IPS-15b (cell line): ENCODE results near the gene PRKN.
"Not testable (repeated sequence)": the region's sequence is repeated elsewhere in the genome, so short reads cannot be mapped to it uniquely, and the experiment has no call there.

Source experiments
- H3K27me3 ChIP-seq: one replicate; pipeline ENCODE4 v1.6.1; 2013; ENCODE audit warnings: low read length; ENCODE audit not compliant: control insufficient read depth, insufficient read depth
- H3K36me3 ChIP-seq: one replicate; pipeline ENCODE4 v1.6.1; 2013; ENCODE audit warnings: low read length; ENCODE audit not compliant: control insufficient read depth, insufficient read depth
- H3K4me1 ChIP-seq: one replicate; pipeline ENCODE4 v1.6.1; 2013; ENCODE audit warnings: mild to moderate bottlenecking, low read length; ENCODE audit not compliant: control insufficient read depth, insufficient read depth
- H3K4me3 ChIP-seq: one replicate; pipeline ENCODE4 v1.5.1; 2013; ENCODE audit warnings: low read depth, low read length
- H3K9ac ChIP-seq: one replicate; pipeline ENCODE4 v1.6.1; 2013; ENCODE audit warnings: low read depth, mild to moderate bottlenecking, low read length
- H3K9me3 ChIP-seq: one replicate; pipeline ENCODE4 v1.6.1; 2013; ENCODE audit warnings: mild to moderate bottlenecking, low read length; ENCODE audit not compliant: control insufficient read depth, insufficient read depth

The PRKN gene

DNA sequence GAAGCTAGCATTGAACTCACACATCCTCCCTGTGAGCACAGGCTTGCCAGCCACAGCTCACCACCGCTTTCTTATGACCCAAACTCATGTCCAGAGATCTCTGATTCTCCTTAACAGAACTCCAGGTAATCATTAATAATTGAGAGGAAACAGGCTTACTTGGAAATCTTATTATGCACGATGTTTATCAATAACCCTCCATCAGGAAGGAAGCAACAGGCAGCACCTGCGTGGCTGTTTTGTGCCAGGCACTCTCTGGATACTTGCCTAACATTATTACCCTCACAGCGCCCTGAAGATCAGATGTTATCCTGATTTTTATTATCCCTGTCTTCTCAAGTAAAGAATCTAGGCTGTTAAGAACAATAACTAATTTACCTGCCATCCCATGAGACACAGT, 306.6 kb downstream of the PRKN start:
- H3K9me3 ChIP-seq, result no peaks in the 10 kb centered on the region
- no peak overlapping the region for H3K4me3 ChIP-seq
- H3K9ac ChIP-seq, result no peak overlapping the region
- H3K36me3 ChIP-seq, result no peaks in the 10 kb centered on the region
- no peaks in the 10 kb centered on the region for H3K27me3 ChIP-seq
- H3K4me1 ChIP-seq, result no peaks in the 10 kb centered on the region

DNA sequence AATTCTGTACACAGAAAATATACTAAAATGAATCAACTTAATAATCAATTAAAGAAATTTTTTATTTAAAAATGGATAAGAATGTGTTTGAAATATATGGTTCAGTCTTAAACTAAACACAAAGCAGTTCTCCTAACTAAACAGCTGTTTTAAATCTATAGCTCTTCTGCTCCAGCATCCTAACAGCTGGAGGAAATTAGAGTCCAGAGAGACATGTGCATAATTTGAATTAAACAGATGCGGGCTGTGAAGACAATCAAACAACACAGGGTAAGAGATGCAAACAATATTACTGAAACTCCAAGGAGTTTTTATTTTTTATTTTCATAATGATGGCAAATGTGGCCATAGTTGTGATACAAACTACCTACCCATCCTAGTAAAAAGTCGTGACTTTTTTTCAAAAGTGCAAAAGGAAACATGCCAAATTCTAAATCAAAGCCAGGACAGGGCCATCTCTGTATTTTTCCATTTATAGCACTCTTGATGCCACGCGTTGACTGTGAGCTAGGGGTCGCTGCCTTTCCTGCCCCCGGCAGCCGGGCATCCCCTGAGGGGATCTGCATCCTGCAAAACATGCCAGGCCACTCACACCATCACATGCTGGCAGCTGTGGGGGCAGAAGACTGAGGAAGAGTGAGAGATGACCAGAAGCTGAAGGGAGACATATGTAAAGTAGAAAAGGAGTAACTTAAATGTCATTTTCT, 310.6 kb downstream of the PRKN start:
- H3K9ac ChIP-seq, result no peak overlapping the region
- no peaks in the 10 kb centered on the region for H3K4me1 ChIP-seq
- H3K36me3 ChIP-seq, result no peaks in the 10 kb centered on the region
- no peaks in the 10 kb centered on the region for H3K27me3 ChIP-seq
- no peak overlapping the region for H3K4me3 ChIP-seq
- no peaks in the 10 kb centered on the region for H3K9me3 ChIP-seq

DNA sequence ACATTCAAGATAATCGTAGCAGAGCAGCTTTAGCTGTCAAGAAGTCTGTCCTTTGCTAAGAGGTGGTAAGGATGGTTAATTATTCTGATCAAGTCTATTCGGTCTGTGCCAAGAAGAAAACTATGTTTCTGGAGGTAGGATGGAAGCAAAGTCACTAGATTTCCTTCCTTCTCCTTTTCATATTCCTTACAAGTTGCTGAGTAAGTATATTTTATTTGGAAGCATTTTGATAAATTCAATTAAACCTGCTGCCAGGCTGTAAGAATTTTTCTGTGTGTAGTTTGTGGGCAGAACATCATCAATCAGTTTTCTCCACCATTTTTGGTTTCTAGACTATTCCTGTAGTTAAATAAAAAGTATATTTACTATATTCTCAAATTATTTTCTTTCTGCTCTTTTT, 311.3 kb downstream of the PRKN start:
- Histone ChIP-seq H3K4me3 (no peak overlapping the region), H3K9me3 (no peaks in the 10 kb centered on the region), H3K4me1 (no peaks in the 10 kb centered on the region), H3K27me3 (no peaks in the 10 kb centered on the region), H3K36me3 (no peaks in the 10 kb centered on the region), H3K9ac (no peak overlapping the region)

DNA sequence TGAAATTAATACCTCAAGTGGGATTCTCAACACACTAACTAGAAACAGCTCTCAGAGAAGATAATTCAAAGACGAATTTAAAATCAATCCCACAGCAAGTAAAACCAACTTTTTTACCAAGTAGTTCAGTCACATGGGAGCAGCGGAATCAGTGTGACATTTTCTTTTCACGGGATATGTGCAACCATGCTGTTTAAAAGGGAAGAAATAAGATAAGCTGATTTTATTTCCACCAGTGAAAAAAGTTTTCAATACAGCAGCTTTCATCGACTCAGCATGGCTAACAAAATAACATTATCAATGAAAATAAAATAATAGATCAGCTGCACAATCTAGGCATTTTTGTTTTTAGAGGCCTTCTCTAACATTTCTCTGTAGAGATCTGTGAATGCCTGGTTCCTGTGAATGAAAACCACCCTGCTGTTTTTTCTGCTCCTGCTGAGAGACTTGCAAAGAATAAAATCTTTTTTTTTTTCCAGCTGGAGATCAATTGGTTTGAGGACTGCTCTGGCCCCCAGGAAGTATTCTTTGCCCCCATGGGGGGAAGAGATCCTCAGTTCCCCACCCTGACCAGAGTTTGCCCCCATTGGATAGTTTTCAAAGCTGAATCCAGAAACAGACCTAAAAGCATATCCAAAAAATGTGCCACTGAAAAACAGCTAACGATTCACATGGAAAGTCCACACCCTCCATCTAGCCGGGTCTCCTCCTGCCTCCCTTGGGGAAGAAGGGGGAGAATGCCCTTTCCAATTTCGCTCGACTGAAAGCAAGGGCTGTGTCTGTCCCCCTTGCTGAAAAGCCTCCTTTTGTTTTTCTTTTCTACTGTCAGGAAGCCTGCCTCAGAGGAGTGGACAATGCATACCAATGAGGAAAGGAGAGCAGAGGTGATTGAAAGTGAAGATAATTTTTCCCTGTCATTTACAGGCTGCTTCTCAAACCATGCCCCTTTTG, 317.6 kb downstream of the PRKN start:
- H3K9me3 ChIP-seq, result no peaks in the 10 kb centered on the region
- peaks cover 23% of the 10 kb centered on the region for H3K4me1 ChIP-seq
- H3K9ac ChIP-seq, result no peak overlapping the region
- H3K4me3 ChIP-seq, result no peak overlapping the region
- no peaks in the 10 kb centered on the region for H3K27me3 ChIP-seq
- no peaks in the 10 kb centered on the region for H3K36me3 ChIP-seq

DNA sequence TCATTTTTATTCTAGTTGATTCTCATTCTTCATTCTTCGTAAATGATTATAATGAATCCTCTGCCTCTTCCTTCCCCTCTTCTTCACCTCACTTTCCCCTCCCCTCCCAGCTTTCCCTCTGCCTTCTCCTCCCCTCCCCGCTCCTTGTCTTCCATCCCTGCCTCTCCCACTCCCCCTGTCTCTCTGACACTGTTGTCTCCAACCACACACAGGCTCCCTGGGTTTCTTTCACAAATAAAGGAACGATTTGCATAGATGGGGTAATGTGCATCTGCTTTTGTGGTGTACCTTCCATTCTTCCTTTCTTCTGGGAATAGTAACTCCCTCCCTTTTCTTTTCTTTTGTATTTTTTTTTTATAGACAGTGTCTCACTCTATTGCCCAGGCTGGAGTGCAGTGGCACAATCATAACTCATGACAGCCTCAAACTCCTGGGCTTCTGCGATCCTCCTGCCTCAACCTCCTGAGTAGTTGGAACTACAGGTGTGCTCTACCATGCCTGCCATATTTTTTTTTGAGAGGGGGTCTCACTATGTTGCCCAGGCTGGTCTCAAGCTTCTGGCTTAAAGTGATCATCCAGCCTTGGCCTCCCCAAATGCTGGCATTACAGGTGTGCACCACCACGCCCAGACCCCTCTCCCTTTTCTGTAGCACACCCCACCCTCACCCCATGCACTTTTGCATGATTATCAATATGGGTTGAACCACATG, 318.6 kb downstream of the PRKN start:
- no peak overlapping the region for H3K4me3 ChIP-seq
- H3K9me3 ChIP-seq, result no peaks in the 10 kb centered on the region
- no peaks in the 10 kb centered on the region for H3K36me3 ChIP-seq
- no peak overlapping the region for H3K9ac ChIP-seq
- peaks cover 23% of the 10 kb centered on the region for H3K4me1 ChIP-seq
- H3K27me3 ChIP-seq, result no peaks in the 10 kb centered on the region

DNA sequence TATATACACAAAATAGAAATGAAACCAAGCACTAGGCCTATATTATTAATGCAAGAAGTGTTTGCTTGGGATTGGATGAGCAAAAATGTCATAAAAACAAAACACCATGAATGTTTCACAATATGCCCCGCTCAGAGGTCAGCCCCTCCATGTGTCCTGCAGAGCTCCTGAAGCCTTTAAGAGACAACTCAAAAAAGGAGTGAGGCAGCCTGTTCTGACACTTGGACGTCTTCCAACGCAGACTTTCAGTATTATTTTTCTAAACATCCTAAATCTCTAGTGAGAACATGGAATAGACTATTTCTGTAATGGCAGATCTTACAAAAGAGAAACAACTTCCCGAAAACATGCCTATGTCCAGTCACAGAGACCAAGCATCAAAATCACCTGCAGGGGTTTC, 322.6 kb downstream of the PRKN start:
- Histone ChIP-seq H3K4me1 (peaks cover 15% of the 10 kb centered on the region), H3K9me3 (no peaks in the 10 kb centered on the region), H3K9ac (no peak overlapping the region), H3K36me3 (no peaks in the 10 kb centered on the region), H3K4me3 (no peak overlapping the region), H3K27me3 (no peaks in the 10 kb centered on the region)

DNA sequence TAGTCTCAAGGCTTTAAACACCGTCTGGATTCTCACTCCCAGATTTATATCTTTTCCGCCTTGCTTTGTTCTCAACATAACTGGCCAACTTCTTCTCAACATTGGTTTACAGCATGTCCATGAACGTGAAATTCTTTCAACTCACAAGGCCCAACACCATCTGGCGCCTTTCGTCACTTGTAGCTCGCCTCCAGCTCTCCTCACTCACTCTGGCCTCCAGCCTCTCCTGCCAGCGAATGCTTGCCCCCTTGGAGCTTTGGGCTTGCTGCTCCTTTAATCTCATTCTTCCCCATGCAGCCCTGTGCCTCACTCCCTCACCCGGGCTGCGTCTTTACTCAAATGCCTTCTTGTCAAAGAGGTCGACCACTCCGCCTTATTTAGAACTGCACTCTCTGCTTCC, 324.5 kb downstream of the PRKN start:
- H3K36me3 ChIP-seq, result no peaks in the 10 kb centered on the region
- no peaks in the 10 kb centered on the region for H3K27me3 ChIP-seq
- H3K4me3 ChIP-seq, result no peak overlapping the region
- H3K4me1 ChIP-seq, result peaks cover 6% of the 10 kb centered on the region
- H3K9ac ChIP-seq, result no peak overlapping the region
- no peaks in the 10 kb centered on the region for H3K9me3 ChIP-seq

DNA sequence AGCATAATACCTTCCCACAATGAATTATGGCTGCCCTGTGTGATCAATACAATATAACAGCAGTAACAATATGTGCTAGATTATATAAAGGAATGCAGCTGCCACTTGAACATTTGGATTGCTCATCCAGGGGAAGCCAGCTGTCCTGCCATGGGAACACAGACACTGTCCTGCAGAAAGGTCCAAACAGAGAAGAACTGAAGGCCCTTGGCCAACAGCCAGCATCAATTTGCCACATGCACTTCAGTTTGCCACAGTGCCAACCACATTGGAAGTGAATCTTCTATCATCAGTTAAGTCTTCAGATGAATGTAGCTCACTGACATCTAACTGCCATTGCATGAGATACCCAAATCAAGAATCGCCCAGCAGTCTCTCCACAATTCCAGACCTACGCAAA, 332.4 kb downstream of the PRKN start:
- H3K36me3 ChIP-seq, result no peaks in the 10 kb centered on the region
- H3K9me3 ChIP-seq, result no peaks in the 10 kb centered on the region
- no peaks in the 10 kb centered on the region for H3K27me3 ChIP-seq
- no peak overlapping the region for H3K4me3 ChIP-seq
- no peak overlapping the region for H3K9ac ChIP-seq
- no peaks in the 10 kb centered on the region for H3K4me1 ChIP-seq

DNA sequence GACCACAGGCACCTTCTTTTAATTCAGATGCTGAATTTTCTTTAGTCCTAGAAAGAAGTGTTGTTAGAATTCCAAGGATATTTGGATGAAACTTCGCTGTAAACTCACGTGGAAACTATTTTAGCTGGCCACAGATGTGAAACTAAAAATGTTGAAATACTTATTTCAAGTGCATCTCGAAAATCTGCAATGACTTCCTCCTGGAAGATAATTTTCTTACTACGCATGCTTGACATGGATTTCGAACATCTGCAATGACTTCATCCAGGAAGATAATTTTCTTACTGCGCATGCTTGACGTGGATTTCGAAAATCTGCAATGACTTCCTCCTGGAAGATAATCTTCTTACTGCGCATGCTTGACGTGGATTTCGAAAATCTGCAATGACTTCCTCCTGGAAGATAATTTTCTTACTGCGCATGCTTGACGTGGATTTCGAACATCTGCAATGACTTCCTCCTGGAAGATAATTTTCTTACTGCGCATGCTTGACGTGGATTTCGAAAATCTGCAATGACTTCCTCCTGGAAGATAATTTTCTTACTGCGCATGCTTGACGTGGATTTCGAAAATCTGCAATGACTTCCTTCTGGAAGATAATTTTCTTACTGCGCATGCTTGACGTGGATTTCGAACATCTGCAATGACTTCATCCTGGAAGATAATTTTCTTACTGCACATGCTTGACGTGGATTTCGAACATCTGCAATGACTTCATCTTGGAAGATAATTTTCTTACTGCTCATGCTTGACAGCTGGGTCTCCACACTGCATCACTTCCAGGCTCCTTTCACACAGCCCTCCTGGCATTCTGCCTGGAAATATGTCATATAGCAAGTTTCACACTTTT, 336.4 kb downstream of the PRKN start:
- H3K4me3 ChIP-seq, H3K9me3 ChIP-seq, H3K4me1 ChIP-seq, H3K9ac ChIP-seq, H3K27me3 ChIP-seq, H3K36me3 ChIP-seq: not testable (repeated sequence)

DNA sequence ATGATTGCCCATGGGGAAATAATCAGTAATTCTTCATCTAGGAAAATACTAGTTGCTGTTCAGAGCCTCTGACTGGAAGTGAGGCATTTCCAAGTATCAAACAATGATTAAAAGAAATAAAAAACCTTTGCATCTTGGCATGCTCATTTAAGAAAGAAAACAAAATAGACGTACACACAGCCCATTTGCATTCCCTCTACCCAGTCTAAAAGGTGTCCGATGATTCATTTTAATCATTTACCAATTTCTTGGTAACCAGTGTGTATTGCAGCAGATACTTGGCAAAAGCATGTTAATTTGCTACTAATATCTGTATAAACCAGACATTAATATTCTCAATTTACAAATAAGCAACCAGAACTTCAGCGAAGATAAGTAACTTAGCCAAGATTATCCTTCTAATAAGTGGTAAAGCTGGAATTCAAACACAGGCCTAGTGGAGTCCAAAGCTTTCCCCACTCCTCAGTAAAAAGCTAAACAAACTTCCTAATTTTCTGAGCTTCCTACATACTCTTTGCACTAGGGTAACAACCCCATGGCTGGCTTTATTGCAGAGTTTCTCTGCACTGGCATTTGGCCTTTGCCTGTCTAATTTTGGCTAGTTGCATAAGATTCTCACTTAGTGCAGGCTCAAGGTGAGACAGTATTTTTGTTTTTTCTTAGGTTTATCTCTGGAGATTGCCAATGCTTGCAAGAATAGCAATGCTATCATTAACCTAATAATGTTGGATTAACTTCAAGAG, 338.1 kb downstream of the PRKN start:
- H3K9ac ChIP-seq, result no peak overlapping the region
- H3K9me3 ChIP-seq, result no peaks in the 10 kb centered on the region
- no peaks in the 10 kb centered on the region for H3K36me3 ChIP-seq
- H3K4me3 ChIP-seq, result no peak overlapping the region
- H3K27me3 ChIP-seq, result no peaks in the 10 kb centered on the region
- no peaks in the 10 kb centered on the region for H3K4me1 ChIP-seq

DNA sequence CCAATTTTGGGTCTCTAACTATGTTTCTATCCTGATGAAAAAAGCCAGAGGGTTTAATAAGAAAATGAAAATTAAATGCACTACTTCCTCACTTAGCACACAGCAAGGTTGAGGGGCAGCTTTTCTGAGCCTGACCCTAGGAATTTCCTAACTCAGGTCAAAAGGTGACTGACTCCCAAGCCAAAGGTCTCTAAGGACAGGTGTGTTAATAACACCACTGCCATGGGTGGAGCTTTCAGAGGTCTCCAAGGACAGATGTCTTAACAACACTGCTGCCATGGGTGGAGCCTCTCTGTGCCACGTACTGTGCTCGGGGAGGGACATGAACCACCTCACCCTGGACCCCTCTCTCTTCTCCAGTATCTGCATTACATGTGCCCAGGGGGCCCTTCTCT, 339.2 kb downstream of the PRKN start:
- Histone ChIP-seq H3K9me3 (no peaks in the 10 kb centered on the region), H3K9ac (no peak overlapping the region), H3K4me3 (no peak overlapping the region), H3K36me3 (no peaks in the 10 kb centered on the region), H3K27me3 (no peaks in the 10 kb centered on the region), H3K4me1 (no peaks in the 10 kb centered on the region)
